Right atrium auricular region (tissue), 2 donors: ENCODE measurements around the gene ASTN2. TPM values are rescaled to one million over a fixed set of nuclear protein-coding genes. Genes with fewer than 3 reads are reported as not detected.

ENCODE experiments used
- DNase-seq: peaks from one replicate; pipeline ENCODE4 v3.0.0-alpha.2; 2019; ENCODE audit warnings: low spot score
- H3K27ac ChIP-seq, 2 donors: fragments of 200-600 bp; sonication (generic); 1 replicate in 1 of 2; 2 replicates in 1 of 2; pipeline ENCODE4 v1.5.1; 2016 to 2019
- H3K27me3 ChIP-seq, 2 donors: fragments of 200-600 bp; sonication (generic); one replicate each; pipeline versions ENCODE4 v1.5.1 to v1.6.0; 2017 to 2019
- H3K36me3 ChIP-seq: fragments of 200-600 bp; sonication (generic); one replicate; pipeline ENCODE4 v1.5.1; 2016
- H3K4me1 ChIP-seq, 2 donors: fragments of 200-600 bp; sonication (generic); one replicate each; pipeline versions ENCODE4 v1.5.1 to v1.6.0; 2017 to 2019
- H3K4me3 ChIP-seq, 2 donors: fragments of 200-600 bp; sonication (generic); 1 replicate in 1 of 2; 2 replicates in 1 of 2; pipeline ENCODE4 v1.5.1; 2017 to 2019; ENCODE audit warnings: mild to moderate bottlenecking in 1 of 2, moderate library complexity in 1 of 2
- H3K9me3 ChIP-seq, 2 donors: fragments of 200-600 bp; sonication (generic); one replicate each; pipeline ENCODE4 v1.5.1; 2019
- CTCF ChIP-seq, 2 donors: fragments of 200-600 bp; sonication (generic); IDR thresholded peaks; one replicate each; pipeline ENCODE4 v1.5.1; 2019; ENCODE audit warnings: antibody characterized with exemption in 2 of 2
- total RNA-seq, 2 donors: library from RNA; depleted of rRNA; stranded (reverse); fragments of >200 nt; gene quantifications; one replicate each; pipeline ENCODE4 v1.1.0, GENCODE V29; 2016

The ASTN2 gene
- total RNA-seq, 2 donors from 2014 or later: 11.1 to 32.2 TPM

GRCh38 chr9:116700882-116701865, 713.7 kb downstream of the ASTN2 start:
- Histone ChIP-seq H3K36me3 (peaks cover 24% of the 10 kb centered on the region), H3K27ac (no peak overlapping the region), H3K4me1 (peaks cover 0 to 12% of the 10 kb centered on the region in 2 donors), H3K4me3 (no peak overlapping the region), H3K9me3 (no peaks in the 10 kb centered on the region), H3K27me3 (no peaks in the 10 kb centered on the region)
- DNase-seq: no peak
- TF ChIP-seq CTCF (IDR thresholded peaks at IDR 0.05): no peak

GRCh38 chr9:116700279-116700678, 714.6 kb downstream of the ASTN2 start:
- DNase-seq: no peak
- H3K36me3 ChIP-seq: peaks cover 24% of the 10 kb centered on the region
- peaks cover 0 to 20% of the 10 kb centered on the region in 2 donors for H3K4me1 ChIP-seq
- TF ChIP-seq CTCF (IDR thresholded peaks at IDR 0.05): no peak
- H3K9me3 ChIP-seq: no peaks in the 10 kb centered on the region
- H3K27me3 ChIP-seq: no peaks in the 10 kb centered on the region
- H3K4me3 ChIP-seq: no peak overlapping the region
- no peak overlapping the region for H3K27ac ChIP-seq

GRCh38 chr9:116697887-116698286, 717.0 kb downstream of the ASTN2 start:
- Histone ChIP-seq H3K4me1 (peaks cover 0 to 37% of the 10 kb centered on the region in 2 donors), H3K4me3 (no peak overlapping the region), H3K27ac (no peak overlapping the region), H3K36me3 (peaks cover 24% of the 10 kb centered on the region), H3K27me3 (no peaks in the 10 kb centered on the region), H3K9me3 (no peaks in the 10 kb centered on the region)
- DNase-seq: no peak
- TF ChIP-seq CTCF (IDR thresholded peaks at IDR 0.05): no peak

- Histone ChIP-seq H3K36me3 (peaks cover 24% of the 10 kb centered on the region), H3K27me3 (no peaks in the 10 kb centered on the region), H3K4me1 (peaks cover 0 to 40% of the 10 kb centered on the region in 2 donors), H3K9me3 (no peaks in the 10 kb centered on the region), H3K27ac (no peak overlapping the region), H3K4me3 (no peak overlapping the region)
- DNase-seq: no peak
- TF ChIP-seq CTCF (IDR thresholded peaks at IDR 0.05): no peak
Measured at GRCh38 chr9:116697362-116697761, 717.5 kb downstream of the ASTN2 start.

- H3K36me3 ChIP-seq: peaks cover 24% of the 10 kb centered on the region
- H3K4me1 ChIP-seq: peaks cover 0 to 29% of the 10 kb centered on the region in 2 donors
- DNase-seq: no peak
- H3K9me3 ChIP-seq: no peaks in the 10 kb centered on the region
- H3K4me3 ChIP-seq: no peak overlapping the region
- no peak overlapping the region for H3K27ac ChIP-seq
- no peak for TF ChIP-seq CTCF (IDR thresholded peaks at IDR 0.05)
- H3K27me3 ChIP-seq: no peaks in the 10 kb centered on the region
Measured at GRCh38 chr9:116695438-116695837, 719.4 kb downstream of the ASTN2 start.
